NCI-H2029 (cell line): ENCODE measurements around the gene ABCD3.
"Not testable (repeated sequence)": the region's sequence is repeated elsewhere in the genome, so short reads cannot be mapped to it uniquely, and the experiment has no call there.

Experiments
- DNase-seq: peaks from one replicate; lab custom pipeline; 2025; lab: John Stamatoyannopoulos, UW

The ABCD3 gene

DNA sequence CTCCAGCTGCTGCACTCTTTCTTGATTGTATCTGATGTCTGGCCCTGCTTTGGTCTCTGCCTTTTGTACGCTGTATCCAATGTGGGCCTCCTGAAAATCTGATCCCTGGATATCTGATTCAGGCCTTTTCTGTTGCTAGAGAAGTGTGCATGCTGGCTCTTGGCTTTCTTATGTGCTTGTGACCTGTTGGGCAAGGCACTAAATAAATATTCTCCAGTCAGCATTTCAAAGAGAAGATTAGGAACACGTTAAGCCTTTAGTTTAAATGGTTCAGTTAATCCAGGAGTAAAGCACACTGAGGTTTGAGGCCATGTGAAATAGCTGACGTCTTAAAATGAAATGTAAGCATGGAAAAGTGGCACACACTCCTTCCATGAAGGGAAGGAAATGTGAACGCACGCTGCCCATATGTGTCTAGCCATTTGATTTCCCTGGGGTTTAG is 132.6 kb downstream of the ABCD3 start:
- DNase-seq: no peak

DNA sequence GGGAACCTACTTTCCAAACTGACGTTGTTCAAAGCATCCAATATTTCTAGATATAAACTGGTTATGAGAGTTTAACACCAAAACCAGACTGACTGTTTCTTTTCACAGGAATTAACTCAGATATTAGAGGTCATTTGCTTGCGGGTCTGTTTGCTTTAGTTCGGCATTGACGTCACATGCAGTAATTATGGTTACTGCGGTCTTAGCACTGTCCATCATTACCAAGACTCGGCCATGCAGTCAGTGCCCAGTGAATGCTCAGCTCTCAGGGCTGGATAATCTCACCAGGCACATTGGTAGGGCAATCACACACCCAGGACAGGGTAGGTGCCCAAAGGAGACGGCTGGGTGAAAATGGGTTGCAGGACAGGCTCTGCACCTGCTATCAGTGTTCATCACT is 133.3 kb downstream of the ABCD3 start:
- DNase-seq: no peak

DNA sequence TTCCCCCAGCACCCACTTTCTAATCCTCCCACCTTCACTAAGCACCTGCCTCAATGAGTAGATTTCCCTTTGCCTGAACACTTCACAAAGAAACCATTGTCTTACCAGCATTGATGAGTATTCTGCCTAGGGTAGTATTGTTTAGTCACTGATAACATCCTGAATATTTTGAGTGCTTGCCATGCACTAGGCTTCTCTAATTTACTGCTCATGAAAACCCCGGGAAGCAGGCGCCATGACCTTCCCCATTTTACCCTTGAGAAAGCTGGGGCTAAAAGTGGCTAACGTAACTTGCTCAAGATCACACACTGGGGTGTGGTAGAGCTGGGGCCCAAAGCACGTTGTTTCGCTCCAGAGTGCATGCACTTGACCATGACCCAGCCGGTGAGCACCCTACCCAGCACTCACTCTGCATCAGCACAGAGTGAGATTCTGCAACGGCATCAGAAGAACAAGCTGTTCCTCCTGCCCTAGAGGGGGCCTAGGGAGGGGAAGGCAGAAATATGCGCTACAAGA is 133.9 kb downstream of the ABCD3 start:
- DNase-seq: no peak

DNA sequence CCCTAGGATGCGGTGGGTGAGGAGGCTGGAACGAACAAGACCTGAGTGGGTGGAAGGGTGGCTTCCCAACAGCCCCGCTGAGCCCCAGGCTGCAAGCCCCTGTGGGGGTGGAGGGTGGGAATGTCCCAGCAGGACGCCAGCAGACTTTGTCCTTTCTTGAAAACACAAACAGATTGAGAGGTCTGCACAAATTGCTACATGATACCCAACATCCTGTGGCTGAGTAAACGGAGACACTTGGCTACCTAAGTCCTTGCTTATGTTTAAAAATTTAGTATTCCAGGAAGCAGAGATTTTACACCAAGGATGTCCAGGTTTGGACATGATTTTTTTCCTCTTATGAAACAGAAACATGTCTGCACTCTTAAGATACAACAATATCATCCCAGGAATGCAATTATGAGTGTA is 135.1 kb downstream of the ABCD3 start:
- DNase-seq: no peak

DNA sequence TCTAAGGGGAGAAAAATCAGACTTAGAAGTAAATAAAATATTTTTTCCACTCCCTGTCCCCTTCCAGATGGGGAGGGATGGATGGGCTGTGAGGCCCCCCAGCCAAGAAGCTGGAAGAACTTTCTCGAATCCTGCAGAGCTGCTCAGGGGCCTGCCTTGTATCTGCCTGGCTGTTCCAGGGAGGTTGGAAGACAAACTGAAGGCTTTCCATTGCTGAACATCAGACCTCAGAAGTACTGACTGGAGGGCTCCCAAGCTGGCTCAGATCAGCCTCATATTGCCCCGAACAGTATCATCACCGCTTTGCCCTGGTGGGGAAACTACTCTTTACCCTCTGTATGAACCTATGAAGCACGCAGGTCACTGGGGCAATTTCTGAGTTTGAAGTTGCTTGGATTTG is 135.7 kb downstream of the ABCD3 start:
- DNase-seq: no peak

DNA sequence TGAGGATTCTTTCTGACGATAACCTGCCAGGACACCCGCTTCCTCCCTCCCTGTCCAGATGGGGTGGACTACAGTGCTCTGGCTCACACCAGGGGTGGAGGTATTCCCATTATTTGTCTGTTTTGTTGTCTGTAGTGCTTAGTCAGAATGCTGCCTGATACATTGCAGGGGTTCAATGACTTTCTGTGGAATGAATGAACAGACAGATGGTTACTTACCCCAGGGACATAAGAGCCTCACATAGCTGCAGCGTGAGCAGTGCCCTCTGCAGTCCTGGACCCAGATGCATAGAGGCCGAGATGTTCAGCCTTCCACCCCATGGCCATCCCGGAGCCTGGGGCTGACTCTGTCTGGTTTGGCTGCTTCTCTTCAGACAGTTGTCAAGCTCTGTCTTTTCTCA is 136.4 kb downstream of the ABCD3 start:
- no peak for DNase-seq

DNA sequence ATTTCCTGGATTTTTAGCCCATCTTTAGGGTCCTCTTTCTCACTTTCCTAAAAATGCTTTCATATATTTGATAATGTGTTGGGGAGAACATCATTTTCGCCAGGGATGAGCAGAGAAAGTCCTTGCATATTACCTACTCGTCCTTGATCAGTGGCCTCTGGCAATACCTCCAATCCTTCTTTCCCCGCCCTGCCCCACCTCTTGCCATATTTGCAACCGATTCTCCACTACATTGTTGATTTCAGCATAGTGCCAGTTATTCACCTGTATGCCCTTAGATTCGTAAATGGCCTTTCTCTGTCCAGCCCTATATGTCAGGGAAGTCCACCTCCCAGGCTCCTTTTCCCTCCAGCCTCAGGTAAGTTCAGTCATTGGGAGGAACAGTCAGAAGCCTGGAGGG is 136.9 kb downstream of the ABCD3 start:
- no peak for DNase-seq

DNA sequence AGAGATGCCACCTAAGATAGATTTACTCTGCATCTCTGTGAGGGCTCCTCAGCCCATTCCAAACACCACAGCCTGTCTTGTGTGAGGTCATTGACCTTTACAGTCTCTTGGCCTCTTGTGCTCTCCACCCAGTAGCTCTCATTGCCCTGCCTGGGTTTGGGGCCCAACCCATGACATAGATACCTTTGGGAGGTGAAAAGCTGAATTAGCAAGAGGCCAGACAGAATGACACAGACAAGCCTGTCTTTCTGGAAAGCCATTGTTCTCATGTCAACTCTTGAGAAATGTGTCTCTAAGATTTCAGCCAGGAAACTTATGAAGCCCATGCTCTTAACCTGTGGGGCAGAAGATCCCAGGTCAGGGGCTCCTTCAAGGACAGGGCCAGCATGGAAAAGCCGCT is 141.7 kb downstream of the ABCD3 start:
- no peak for DNase-seq

DNA sequence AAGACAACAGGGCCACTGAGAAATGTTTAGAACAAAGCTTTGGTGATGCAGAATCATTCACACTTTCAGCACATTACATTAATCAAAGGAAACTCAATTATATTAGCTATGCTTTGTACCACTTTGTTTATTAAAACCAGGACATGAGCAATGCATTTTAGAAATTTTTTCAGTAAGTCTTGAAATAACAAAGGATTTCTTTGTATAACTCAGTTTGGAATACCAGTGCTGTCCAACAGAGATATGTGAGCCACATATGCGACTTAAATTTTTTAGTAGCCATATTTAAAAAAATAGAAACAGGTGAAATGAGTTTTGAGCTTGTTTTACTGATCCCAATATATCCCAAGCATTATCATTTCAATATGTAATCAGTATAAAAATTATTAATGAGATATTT is 142.1 kb downstream of the ABCD3 start:
- DNase-seq: no peak

DNA sequence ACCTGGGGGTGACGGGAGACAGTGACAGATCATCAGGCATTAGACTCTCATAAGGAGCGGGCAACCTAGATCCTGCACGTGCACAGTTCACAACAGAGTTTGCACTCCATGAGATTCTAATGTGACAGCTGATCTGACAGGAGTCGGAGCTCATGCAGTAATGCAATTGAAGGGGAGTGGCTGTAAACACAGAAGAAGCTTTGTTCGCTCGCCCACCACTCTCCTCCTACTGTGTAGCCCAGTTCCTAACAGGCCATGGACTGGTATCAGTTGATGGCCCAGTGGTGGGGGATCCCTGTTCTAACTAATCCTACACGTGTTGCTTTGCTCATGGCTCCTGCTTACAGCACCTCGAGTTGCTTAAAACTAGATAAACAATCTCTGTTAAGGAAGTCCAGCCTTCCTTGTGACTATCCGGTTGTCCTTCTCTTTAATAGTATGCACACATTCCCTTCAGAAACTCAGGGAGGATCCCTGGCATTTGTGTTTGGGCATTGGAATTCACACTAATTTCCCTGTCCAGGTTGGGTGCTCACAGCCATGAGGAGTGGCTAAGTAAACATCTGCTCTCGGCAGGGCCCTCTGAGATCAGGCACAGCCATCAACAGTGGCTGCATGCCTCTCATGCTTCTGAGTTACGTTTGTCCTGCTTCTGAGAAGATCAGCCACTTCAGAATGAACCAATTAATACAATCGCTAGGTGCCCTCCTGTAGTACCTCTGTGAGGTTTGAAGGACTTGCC is 144.5 kb downstream of the ABCD3 start:
- DNase-seq: peak; percentile 17

DNA sequence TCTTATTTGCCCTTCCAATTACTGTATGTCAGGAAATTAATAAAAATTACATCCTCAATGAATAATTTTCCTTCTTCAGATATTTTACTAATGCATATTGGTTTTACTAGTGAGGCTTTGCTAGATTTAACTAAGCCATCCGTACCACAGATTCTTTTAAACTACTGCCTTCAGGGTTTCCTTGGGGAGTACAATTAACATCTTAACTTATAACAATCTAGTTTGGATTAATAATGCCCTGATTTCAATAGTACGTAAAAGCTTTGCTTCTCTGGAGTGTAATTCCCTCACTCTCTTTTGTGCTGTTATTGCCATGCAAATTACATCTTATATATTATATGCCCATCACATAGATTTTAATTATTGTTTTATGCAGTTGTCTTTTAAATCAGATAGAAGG is 147.7 kb downstream of the ABCD3 start:
- DNase-seq: no peak

DNA sequence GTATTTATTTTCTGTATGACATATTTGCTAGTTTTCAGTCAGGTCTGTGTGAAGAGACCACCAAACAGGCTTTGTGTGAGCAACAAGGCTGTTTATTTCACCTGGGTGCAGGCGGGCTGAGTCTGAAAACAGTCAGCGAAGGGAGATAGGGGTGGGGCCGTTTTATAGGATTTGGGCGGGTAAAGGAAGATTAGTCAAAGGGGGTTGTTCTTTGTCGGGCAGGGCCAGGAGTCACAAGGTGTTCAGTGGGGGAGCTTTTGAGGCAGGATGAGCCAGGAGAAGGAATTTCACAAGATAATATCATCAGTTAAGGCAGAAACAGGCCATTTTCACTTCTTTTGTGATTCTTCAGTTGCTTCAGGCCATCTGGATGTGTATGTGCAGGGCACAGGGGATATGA is 148.2 kb downstream of the ABCD3 start:
- not testable (repeated sequence) for DNase-seq

DNA sequence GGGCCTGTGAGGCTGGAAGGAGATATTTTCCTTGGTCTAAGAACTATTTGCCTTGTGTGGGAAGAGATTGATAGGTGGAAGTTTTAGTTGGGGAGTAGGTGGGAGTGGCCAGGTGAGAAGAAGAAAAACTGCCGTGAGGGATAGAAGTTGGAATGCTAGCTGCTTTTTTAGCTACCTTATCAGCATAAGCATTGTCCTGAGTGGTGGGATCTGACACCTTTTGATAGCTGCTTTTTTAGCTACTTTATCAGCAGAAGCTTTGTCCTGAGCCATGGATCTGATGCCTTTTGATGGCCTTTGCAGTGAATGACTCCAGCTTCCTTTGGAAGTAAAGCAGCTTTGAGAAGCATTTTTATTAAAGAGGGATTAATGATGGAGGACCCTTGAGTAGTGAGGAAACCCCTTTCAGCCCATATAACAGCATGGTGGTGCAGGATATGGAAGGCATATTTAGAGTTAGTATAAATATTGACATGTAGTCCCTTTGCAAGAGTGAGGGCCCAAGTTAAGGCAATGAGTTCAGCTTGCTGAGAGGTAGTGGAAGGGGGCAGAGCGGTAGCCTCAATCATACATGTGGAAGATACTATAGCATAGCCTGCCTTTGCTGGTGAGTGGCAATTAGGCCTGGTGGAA is 149.9 kb downstream of the ABCD3 start:
- not testable (repeated sequence) for DNase-seq
